Inferior parietal cortex (tissue), 1 donor: Measurements from ENCODE around the gene SH3RF3.

ENCODE experiments used
- DNase-seq: peaks from one replicate; pipeline ENCODE4 v3.0.0-alpha.2; 2016; ENCODE audit errors: extremely low spot score

Gene SH3RF3

GRCh38 chr2:109260886-109261700 lies 132.1 kb downstream of the SH3RF3 start:
- DNase-seq = no peak

- no peak for DNase-seq
These were observed 133.1 kb downstream of the SH3RF3 start for GRCh38 chr2:109261906-109262631.

- DNase-seq = peak; percentile 62
These were observed 135.8 kb downstream of the SH3RF3 start for GRCh38 chr2:109264595-109265328.

GRCh38 chr2:109265369-109265768 lies 136.4 kb downstream of the SH3RF3 start:
- DNase-seq = no peak

GRCh38 chr2:109265953-109266352 lies 136.9 kb downstream of the SH3RF3 start:
- DNase-seq = no peak

- DNase-seq = no peak
These were observed 137.5 kb downstream of the SH3RF3 start for GRCh38 chr2:109266496-109266895.

GRCh38 chr2:109266998-109267854 lies 138.2 kb downstream of the SH3RF3 start:
- no peak for DNase-seq

- no peak for DNase-seq
These were observed 139.9 kb downstream of the SH3RF3 start for GRCh38 chr2:109268916-109269315.

- no peak for DNase-seq
These were observed 140.9 kb downstream of the SH3RF3 start for GRCh38 chr2:109269706-109270504.

- no peak for DNase-seq
These were observed 141.7 kb downstream of the SH3RF3 start for GRCh38 chr2:109270505-109271312.

GRCh38 chr2:109271920-109272319 lies 142.9 kb downstream of the SH3RF3 start:
- DNase-seq = no peak

- DNase-seq = no peak
These were observed 143.5 kb downstream of the SH3RF3 start for GRCh38 chr2:109272461-109272860.

- no peak for DNase-seq
These were observed 146.4 kb downstream of the SH3RF3 start for GRCh38 chr2:109275120-109276012.

- no peak for DNase-seq
These were observed 148.4 kb downstream of the SH3RF3 start for GRCh38 chr2:109277406-109277805.

GRCh38 chr2:109279243-109279860 lies 150.3 kb downstream of the SH3RF3 start:
- no peak for DNase-seq

- no peak for DNase-seq
These were observed 151.8 kb downstream of the SH3RF3 start for GRCh38 chr2:109280804-109281203.

GRCh38 chr2:109282360-109282759 lies 153.4 kb downstream of the SH3RF3 start:
- DNase-seq = no peak

GRCh38 chr2:109282865-109283264 lies 153.9 kb downstream of the SH3RF3 start:
- no peak for DNase-seq
